ENCODE results near the gene HGS. TPM values are rescaled to one million over a fixed set of nuclear protein-coding genes. Genes with fewer than 3 reads are reported as not detected.
A peak's percentile ranks its signal among the peaks of the same experiment; 100 is the strongest.
"Not testable (repeated sequence)": the region's sequence is repeated elsewhere in the genome, so short reads cannot be mapped to it uniquely, and the experiment has no call there.

The HGS gene
- total and polyA plus RNA-seq, 2 donors (not counting 3 experiments of a cell fraction or from before 2014, with no cell fraction given), result 166 to 191 TPM

DNA sequence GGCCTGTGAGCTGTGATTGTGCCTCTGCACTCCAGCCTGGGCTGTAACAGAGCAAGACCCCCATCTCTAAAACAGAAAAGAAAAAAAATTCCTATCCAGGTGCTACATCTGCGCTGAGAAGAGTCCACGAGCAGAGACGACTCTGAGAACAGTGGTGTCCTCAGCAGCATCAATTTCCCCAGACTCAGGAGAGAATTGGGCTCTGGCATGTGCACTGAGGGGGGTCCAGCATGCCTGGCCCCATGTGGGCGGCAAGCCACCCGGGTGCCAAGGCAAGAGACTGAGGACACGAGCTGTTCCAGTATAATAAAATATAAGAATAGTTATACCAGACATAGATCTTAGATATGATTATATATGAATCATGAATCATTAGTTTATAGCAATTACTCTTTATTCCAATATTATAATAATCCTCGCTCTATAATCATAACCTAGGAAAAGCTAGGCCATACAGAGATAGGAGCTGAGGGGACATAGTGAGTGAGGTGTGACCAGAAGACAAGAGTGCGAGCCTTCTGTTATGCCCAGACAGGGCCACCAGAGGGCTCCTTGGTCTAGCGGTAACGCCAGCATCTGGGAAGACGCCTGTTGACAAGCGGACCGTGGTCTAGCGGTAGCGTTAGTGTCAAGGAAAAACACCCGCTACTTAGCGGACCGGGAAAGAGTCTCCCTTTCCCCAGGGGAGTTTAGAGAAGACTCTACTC lies 8.1 kb upstream of the HGS start:
- H4K20me1 ChIP-seq (replicated peaks; ENCODE audit: control insufficient read depth, extremely low read depth, insufficient read depth, low read length); intact Hi-C loops (cut with micrococcal nuclease); H3K9me1 ChIP-seq (replicated peaks; ENCODE audit: control insufficient read depth, extremely low read depth, insufficient read depth, low read length); H2AFZ ChIP-seq (ENCODE audit: low read depth, low read length); dilution Hi-C loops (cut with MboI; ENCODE audit: extremely low pct_ligation_motif_present, low sequenced_read_pairs); H3K79me2 ChIP-seq (ENCODE audit: control insufficient read depth, insufficient read depth, low read length); BruUV-seq (replicated peaks); H3K9ac ChIP-seq (replicated peaks; ENCODE audit: extremely low read depth, insufficient read depth, low read length); H3K4me3 ChIP-seq (replicated peaks in 1 of 3; ENCODE audit: insufficient read depth in 1 of 3, low read depth in 1 of 3, low read length in 3 of 3); H3K27ac ChIP-seq (ENCODE audit: insufficient read depth, low read depth, low read length); H3K4me1 ChIP-seq (ENCODE audit: control insufficient read depth, extremely low read depth, insufficient read depth, low read length); H3K27me3 ChIP-seq (ENCODE audit: control insufficient read depth in 2 of 2, insufficient read depth in 2 of 2, low read length in 2 of 2); H3K4me2 ChIP-seq (ENCODE audit: insufficient read depth, low read length); POLR2A ChIA-PET; H3K9me3 ChIP-seq (replicated peaks; ENCODE audit: control insufficient read depth, insufficient read depth, low read length): not testable (repeated sequence)
- peak; percentile 37 for DNase-seq (ENCODE audit: low read depth, low spot score)
- peaks cover 4 to 29% of the 10 kb centered on the region in 2 experiments for H3K36me3 ChIP-seq (ENCODE audit: control insufficient read depth in 2 of 2, extremely low read depth in 1 of 2, insufficient read depth in 2 of 2, low read length in 2 of 2)
- CTCF ChIA-PET, result interaction anchor here (0.7 to 2.2 kb wide), 3 partner anchors 21 to 1102 kb away, joined by 3 to 6 read pairs (median 4); partner anchors contain the start of gene MRPL12
- peak; percentile 100 for FAIRE-seq
- TF ChIP-seq, protein P1, sequence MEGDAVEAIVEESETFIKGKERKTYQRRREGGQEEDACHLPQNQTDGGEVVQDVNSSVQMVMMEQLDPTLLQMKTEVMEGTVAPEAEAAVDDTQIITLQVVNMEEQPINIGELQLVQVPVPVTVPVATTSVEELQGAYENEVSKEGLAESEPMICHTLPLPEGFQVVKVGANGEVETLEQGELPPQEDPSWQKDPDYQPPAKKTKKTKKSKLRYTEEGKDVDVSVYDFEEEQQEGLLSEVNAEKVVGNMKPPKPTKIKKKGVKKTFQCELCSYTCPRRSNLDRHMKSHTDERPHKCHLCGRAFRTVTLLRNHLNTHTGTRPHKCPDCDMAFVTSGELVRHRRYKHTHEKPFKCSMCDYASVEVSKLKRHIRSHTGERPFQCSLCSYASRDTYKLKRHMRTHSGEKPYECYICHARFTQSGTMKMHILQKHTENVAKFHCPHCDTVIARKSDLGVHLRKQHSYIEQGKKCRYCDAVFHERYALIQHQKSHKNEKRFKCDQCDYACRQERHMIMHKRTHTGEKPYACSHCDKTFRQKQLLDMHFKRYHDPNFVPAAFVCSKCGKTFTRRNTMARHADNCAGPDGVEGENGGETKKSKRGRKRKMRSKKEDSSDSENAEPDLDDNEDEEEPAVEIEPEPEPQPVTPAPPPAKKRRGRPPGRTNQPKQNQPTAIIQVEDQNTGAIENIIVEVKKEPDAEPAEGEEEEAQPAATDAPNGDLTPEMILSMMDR (IDR thresholded peaks at IDR 0.05; ENCODE audit: extremely low read depth in 1 of 2, insufficient read depth in 1 of 2, low read depth in 1 of 2, low read length in 2 of 2), result peak; percentile 14 to 50

DNA sequence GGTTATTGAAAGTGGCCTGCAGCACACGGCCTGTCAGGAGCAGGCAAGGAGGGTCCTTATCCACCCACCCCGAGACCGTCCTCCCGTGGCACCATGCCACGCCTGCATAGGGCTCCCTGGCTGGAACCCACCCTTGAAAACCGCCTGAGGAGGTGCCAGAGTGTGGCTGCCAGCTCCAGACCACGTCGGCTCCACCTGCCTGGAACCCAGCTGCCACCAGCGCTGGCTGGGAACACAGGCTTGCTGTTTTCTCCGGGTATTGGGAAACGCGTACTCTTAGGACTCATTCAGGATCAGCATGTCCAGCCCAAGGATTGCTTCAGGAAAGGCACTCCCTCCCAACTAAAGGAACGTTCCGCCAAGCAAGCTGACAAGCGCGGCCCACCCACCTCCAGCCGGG lies 6.9 kb upstream of the HGS start:
- peaks cover 8% of the 10 kb centered on the region for H3K79me2 ChIP-seq (ENCODE audit: control insufficient read depth, insufficient read depth, low read length)
- H3K9me3 ChIP-seq (replicated peaks; ENCODE audit: control insufficient read depth, insufficient read depth, low read length), result no peaks in the 10 kb centered on the region
- no peaks in the 10 kb centered on the region for H3K4me1 ChIP-seq (ENCODE audit: control insufficient read depth, extremely low read depth, insufficient read depth, low read length)
- H3K4me3 ChIP-seq (replicated peaks in 1 of 3; ENCODE audit: insufficient read depth in 1 of 3, low read depth in 1 of 3, low read length in 3 of 3), result no peak overlapping the region
- no peak overlapping the region for H2AFZ ChIP-seq (ENCODE audit: low read depth, low read length)
- no peak overlapping the region for H3K9ac ChIP-seq (replicated peaks; ENCODE audit: extremely low read depth, insufficient read depth, low read length)
- no peaks in the 10 kb centered on the region for H4K20me1 ChIP-seq (replicated peaks; ENCODE audit: control insufficient read depth, extremely low read depth, insufficient read depth, low read length)
- no TSS peak for BruUV-seq (replicated peaks)
- H3K36me3 ChIP-seq (ENCODE audit: control insufficient read depth in 2 of 2, extremely low read depth in 1 of 2, insufficient read depth in 2 of 2, low read length in 2 of 2), result peaks cover 0 to 21% of the 10 kb centered on the region in 2 experiments
- H3K27ac ChIP-seq (ENCODE audit: insufficient read depth, low read depth, low read length), result no peak overlapping the region
- intact Hi-C loops (cut with micrococcal nuclease), result no loop called here
- TF ChIP-seq FOS (IDR thresholded peaks at IDR 0.05; ENCODE audit: borderline replicate concordance, insufficient read depth, low read length), result no peak
- ChIA-PET POLR2A (no interaction called here), CTCF (interaction anchor here (1.4 to 2.2 kb wide), 2 partner anchors 22 to 1100 kb away, joined by 3 to 6 read pairs; no protein-coding TSS in a partner anchor)
- dilution Hi-C loops (cut with MboI; ENCODE audit: extremely low pct_ligation_motif_present, low sequenced_read_pairs), result no loop called here
- no peak for FAIRE-seq
- DNase-seq (ENCODE audit: low read depth, low spot score), result no peak
- no peaks in the 10 kb centered on the region for H3K9me1 ChIP-seq (replicated peaks; ENCODE audit: control insufficient read depth, extremely low read depth, insufficient read depth, low read length)
- no peaks in the 10 kb centered on the region for H3K27me3 ChIP-seq (ENCODE audit: control insufficient read depth in 2 of 2, insufficient read depth in 2 of 2, low read length in 2 of 2)
- H3K4me2 ChIP-seq (ENCODE audit: insufficient read depth, low read length), result no peak overlapping the region

Data from endothelial cell of umbilical vein (primary cell).